HG03108 (cell line): Measurements from ENCODE around the gene PPP1R26.
"Not testable (repeated sequence)": the region's sequence is repeated elsewhere in the genome, so short reads cannot be mapped to it uniquely, and the experiment has no call there.

Experiments
- ATAC-seq: cut with Tn5 transposase; IDR thresholded peaks from one replicate; pipeline ENCODE4 v1.9.1; 2021; ENCODE audit warnings: moderate library complexity; ENCODE audit not compliant: unreplicated experiment

Gene PPP1R26

DNA sequence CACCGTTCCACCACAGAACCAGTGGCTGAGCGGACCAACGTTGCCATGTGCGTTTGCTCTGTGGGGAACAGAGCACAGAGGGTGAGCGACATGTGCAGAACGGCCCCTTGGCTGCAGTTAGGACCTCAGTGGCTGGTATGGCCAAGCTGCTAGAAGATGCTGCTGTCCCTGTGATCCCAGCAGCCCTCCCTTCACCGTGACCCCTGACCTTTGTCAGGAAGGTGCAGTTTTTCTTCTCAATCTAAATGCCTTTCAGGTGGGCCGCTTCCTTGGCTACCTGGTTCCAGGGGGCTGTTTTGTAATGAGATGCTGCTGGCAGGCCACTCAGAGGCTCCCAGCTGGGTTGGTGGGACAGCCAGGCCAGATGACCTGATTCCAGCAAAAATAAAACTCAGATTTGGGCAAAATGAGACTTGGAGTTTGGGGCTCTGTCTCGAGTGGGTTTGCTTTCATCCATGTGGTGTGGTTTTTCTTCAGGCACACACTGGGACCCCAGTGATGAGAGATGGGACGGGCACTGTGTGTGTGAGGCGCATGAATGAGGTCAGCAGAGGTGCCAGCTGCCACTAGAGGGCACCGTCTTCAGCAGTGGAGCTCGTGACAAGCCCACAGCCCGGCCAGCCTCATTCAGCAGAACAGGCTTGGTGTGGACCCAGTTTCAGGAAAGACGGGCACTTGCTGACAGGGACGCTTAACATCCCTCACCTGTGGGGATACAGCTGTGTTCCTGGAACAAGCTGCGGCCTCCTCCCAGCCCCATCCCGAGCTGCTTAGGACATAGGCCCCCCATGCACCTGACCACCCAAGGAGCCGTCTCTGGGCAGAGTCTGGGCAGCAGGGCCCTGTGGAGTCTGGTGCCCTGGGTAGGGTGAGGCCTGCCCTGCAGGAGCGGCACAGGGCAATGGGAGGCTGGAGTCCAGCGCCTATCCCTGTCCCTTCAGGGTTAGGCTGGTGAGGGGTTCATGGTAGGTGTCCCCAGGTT is 25.0 kb downstream of the PPP1R26 start:
- no peak for ATAC-seq

DNA sequence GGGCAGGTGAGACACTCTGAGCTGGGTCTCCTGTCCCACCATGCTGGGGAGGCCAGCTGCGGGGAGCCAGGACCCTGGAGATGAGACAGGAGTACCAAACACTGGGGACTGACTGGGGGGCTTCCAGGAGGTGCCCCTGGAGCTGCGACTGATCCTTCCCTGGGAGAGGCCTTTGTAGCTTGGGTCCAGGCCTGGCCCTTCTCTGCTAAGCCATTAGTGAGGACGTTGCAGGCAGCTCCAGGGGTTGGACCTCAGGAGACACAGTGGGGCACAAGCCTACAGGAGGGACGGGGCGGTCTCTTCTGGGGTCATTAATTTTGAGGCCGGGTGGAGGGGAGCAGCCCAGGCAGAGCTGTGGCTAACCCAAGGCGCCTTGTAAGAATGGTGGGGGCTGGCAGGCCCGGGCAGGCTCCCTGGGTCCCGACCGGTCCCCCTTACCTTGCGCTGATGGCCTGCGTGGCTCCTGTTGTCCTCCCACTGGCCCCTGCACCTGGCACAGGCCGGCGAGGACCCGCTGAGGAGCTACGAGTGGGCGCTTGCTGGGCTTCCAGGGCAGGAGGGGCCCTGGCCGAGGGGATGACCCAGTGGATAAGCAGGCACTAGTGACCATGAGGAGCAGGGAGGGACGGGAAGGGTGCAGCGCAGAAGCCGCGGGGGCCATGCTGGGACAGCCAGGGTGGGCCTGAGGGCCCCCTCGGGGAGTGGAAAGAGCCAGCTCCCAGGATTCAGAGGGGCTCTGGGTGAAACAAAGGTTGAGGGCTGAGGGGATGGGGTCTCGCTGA is 26.0 kb downstream of the PPP1R26 start:
- ATAC-seq: no peak

DNA sequence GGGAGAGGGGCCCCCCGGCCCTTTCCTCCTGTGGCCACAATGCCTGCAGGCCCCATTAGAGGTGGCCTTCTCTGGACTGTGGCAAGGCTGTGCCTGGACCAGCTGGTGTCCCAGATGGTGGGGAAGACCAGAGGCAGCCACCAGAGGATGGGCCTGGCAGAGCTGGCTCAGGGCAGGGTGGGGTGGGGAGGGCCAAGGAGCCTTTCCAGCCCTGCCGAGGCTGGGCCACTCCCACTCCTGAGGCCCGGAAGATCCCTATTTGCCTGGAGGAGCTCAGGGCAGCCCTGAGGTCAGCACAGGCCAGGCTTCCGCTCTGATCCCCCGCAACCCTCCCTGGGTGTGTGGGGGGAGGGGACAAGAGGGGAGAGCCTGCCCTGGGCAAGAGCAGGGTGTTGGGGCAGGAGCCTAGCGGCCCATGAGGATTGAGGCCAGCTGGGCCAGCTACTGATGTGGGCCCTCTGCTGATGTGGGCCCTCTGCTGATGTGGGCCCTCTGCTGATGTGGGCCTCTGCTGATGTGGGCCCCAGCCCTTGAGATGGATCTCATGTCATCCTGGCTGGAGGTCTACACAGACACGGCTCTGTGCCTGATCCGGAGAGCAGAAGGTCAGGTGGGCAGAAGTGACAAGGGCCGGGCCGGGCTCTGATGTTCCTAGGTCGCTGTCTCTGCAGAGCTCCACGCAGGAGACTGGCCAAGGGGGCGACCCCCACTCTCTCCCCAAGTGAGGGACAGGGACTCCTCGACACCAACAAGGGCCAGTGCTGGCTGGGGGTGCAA is 26.9 kb downstream of the PPP1R26 start:
- no peak for ATAC-seq

DNA sequence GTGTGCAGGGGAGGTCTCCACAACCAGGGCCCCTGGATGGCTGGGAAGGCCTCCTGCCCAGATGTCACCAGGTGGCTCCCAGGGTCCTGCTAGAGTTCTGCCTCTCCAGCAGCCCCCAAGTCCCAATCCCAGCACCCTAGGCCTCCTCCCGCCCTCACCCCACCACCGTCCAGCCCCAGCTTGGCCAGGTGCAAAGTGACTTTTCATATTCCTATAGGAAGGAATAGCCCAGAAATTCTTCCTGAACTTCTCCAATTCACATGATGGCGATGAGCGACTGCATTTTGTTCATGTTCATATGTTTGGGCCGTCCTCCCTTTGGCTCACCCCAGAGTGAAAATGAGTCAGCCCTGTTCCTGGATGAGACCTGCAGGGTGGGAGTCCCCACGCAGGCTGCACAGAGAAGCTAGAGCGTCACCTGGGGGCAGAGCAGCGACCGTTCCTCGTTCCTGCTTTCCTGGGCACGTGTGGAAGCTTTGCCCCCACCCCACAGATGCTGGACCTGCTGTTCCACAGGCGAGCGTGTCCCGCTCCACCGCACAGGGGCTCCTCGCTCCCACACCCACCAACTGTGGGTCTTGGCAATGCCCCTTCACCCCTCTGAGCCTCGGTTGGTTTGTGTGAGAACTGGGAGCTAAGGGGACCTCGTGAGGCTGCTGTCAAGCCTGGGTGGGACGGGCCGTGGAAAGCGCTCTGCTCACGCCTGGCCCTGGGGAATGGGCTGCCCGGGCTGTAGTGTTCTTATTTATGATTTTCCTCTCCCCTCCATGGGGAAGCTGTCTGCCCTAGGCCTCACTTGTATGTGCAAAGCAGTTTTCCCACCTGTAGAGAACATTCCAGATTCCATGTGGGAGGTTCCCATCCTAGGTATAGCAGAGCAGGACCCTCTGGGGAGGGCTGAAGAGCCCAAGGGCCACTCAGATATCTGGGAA is 27.8 kb downstream of the PPP1R26 start:
- ATAC-seq: no peak

DNA sequence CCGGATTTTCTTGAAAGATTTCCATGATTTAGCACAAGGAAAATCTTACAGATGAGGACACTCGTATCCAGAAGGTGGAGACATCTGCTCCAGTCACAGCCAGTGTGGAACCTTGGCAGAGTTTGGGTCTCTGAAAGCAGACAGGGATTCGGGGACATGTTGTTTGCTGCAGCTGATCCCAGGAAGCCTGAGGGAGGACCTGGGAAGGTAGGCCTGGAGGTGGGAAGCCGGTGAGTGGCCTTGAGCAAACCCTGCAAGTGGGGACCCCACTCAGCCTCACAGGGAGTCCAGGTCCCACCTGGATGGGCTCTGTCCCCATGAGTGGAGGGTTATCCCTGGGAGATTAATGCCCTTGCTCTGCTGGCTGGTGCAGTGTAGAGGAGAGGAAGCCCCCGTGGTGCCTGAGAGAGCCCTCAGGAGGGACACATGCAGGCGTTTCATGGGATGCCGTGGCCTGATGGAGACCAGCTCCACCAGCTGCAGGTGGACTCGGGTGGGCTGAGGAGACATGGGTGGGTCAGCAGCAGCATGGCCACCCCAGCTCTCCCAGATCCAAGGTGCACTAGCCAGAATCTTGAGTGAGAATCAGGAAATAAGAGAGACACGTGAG is 28.7 kb downstream of the PPP1R26 start:
- no peak for ATAC-seq

DNA sequence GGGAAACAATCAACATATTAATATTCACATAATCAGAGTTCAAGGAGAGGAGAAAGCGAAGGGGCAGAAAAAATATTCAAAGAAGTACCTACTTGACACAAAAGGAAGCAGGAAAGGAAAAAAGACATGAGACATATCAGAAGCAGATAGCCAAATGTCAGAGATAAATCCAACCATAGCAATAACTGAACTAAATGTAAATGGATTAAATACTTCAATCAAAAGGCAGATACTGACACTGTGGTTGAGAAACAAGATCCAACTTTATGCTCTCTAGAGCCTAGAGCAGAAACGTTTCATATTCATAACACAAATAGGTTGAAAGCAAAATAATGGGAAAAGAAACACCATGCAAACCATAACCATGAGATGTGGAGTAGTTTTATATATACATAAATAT is 29.9 kb downstream of the PPP1R26 start:
- no peak for ATAC-seq

DNA sequence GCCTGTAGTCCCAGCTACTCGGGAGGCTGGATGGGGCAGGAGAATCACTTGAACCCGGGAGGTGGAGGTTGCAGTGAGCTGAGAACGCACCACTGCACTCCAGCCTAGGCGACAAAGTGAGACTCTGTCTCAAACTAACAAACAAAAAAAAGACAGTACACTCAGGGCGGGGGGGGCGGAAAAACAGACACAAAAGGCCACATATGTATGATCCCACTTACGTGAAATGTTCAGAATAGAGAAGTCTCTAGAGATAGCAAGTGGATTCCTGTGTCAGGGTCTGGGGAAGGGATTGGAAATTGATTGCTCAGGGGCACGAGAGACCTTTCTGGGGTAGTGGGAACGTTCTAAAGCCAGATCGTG is 32.6 kb downstream of the PPP1R26 start:
- ATAC-seq: no peak

DNA sequence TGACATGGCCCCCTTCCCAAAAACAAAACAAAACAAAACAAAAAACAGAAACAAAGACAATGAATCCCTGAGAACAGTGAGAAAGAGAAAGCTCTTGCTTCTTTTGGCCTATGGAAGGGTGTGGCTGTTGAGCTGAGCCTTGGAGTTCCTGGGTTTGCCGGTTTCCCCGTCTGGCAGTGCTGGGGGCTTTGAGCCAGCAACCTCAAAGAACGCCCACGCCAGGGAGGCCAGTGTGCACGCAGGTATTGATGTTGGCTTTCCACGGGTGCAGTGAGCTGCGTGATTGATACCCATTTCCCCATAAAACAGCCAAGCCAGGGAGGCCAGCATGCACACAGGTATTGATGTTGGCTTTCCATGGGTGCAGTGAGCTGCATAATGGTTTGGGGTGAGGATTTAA is 33.3 kb downstream of the PPP1R26 start:
- ATAC-seq: no peak

DNA sequence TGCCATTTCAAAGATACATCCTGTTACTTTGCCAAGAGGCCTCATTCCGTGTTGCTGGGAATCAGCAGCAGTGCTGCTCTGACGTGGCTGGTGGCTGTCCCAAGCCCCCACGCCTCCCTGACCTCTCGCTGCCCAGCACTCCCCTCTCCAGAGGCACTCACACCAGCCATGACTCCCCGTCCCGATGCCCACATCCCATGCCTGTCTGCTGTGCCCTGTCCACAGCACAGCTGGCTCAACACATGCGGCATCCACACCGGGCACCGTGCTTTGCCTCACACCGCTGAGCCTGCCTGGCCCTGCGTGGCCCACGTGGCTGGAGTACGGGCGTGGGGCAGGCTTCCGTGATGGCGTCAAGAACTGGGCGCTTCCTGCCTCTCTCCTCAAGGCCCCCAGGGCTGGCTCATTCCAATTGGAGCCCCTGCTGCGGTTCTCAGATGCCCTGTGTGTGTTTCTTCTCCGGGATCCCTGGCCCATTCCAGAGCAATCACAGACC is 33.8 kb downstream of the PPP1R26 start:
- no peak for ATAC-seq

DNA sequence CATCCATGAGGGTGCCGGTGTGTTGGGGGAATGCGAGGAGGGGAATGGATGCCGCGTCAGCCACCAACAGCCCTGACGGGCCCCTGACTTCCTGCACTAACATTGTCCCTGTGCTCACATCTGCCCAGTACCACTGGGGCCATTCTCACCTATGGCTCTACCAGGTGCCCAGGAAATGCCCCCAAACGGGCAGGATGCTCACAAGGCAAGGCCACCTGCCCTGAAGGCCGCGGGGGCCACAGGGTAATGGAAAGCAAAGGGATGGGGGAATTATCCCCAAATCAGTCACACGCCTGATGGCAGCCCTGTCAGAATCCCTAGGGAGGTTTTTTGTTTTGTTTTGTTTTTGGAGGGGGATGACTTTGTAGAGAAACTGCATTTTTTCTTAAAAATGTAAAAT is 34.3 kb downstream of the PPP1R26 start:
- ATAC-seq: not testable (repeated sequence)

DNA sequence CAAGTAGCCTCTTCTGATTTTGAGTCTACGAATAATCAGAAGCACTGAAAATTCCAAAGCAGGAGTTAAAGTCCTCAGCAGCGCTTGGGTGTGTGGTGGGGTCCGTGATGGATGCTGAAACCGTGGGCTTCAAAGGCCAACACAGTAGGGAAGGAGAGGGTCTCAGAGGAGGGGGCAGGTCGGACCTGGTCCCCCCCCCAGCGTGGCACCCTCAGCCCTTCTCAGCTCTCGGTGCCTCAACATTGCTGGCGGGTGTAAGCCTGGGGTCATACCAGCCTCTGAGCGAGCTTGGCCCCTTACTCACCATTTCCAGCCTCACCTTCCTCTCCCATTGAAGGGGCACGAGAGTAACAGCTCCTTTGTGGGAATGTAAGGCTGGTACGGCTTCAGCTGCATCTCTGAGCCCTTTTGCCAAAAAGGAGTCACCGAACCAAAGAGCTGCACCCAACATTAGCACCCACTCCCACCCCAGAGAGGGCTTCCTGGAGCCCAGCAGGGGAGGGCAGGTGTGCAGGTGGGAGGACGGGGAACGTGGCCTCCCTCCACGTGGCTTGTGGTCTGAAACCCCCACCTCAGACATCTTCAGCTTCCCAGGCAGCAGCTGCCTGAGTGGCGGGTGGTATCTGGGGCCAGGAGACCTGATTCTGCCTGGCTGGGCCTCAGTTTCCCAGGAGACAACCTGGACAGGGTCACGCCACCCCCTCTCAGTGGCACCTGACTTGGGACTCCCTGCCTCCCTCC is 34.9 kb downstream of the PPP1R26 start:
- no peak for ATAC-seq

DNA sequence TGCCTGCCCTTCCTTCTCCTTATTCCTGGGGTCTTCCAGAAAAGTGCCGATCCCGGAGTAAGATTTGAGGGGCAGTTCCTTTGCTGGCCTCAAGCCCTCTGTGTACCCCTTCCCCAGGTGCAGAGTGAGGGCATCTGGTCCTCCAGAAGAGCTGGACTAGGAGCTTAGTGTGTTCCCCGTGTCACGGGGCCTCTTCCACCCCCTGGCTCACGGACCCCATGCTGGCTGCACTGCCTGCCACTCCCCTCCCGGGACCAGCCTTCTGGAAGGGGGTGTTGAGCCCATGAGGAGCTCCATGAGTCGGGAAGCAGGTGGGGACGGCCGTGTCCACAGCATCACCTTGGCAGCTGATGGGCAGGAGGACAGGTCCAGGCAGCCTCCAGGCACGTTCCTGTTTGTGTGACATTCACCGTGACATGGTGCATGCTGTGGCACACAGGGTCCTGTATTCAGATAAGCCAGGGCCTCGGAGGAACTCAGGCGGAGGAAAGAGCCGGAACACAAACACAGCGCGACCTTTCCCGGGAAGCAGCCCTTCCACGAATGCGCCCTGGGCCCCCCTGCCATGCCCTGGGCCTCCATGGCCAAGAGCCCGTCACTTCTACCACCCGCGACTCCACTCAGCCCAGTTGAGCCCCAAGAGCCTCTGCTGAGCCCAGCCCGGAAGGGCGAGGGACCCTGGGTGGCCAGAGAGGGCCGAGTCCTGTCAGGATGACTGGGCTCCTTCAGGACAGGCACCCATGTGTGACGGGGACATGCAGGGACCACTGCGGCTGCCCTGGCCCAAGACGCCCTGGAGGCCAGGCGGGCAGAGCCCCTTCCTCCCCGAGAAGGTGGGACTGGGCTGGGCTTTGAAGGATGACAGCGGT is 35.7 kb downstream of the PPP1R26 start:
- no peak for ATAC-seq

DNA sequence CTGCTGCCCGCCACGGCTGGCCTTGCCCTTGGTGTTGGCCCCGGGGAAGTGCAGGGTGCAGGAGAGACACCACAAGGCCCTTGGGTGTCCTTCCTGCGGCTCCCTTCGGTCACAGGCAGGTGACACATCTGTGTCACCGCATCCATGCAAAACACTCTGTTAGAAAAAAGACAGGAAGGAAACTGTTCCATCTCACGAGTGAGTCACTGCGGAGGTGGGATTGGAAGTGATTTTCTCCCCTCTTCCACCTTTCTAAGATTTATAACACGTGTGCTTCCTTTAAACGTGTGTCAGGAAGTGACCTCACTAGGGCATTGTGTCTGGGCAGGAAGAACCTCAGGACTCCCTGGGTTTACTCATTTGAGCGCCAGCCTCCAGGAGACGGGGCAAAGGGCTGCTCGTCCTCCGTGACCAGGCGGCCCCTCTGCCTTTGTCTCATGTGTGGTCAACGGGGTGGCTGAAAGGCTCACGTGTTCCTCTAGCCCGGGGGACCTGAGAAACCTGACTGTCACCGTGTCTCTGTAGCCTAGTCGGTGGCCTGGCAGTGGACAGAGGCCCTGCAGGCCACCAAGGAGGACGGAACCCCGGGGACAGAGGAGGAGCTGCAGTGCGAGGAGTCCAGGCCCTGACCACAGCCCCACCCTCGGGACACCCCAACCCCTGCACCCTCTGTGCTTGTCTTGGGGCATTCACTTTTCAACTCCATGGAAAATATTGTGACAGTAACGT is 36.7 kb downstream of the PPP1R26 start:
- no peak for ATAC-seq

DNA sequence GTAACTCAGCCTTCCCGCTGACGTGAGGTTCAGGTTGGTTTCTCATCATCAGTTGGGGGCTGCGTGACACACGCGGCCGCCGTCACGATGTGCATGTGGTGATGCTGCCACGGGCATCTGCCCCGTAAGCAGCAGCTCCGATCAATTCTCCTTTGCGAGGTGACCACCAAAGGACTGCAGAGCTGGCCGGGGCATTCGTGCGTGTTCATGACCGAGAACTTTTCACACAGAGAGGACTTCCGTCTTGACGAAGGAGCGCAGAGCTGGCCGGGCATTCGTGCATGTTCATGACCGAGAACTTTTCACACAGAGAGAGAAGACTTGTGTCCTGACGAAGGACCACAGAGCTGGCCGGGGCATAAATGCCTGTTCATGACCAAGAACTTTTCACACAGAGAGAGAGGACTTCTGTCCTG is 37.8 kb downstream of the PPP1R26 start:
- ATAC-seq: no peak

DNA sequence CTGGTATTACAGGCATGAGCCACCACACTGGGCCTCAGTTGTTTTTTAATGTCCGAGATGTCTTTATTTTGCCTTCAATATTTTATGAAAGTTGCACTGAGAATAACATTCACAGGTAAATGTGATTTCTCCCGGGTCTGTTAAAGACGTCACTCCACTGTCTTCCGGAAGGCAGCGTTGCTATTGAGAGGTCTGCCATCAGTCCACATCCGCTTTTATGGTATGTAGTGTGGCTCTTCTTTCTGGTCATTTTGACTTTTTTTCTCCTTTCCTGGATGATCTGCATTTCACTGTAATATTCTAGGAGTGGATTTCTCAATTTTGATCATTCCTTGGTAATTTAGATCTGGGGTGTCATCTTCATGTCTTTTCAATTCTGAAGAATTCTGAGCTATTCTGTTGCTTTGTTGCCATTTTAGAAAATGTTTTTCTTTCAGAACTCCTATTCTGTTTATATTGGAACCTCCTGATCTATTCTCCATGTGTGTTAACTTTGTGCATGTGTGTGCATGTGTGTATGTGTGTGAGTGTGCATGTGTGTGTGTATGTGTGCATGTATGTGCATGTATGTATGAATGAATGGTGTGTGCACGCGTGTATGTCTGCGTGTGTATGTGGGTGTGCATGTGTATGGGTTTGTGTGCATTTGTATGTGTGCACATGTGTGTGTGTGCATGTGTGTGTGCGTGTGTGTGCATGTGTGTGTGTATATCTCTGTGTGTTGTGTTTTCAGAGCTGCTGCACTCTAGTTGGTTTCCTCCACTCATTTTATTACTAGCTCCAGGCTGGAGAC is 39.8 kb downstream of the PPP1R26 start:
- ATAC-seq: no peak

DNA sequence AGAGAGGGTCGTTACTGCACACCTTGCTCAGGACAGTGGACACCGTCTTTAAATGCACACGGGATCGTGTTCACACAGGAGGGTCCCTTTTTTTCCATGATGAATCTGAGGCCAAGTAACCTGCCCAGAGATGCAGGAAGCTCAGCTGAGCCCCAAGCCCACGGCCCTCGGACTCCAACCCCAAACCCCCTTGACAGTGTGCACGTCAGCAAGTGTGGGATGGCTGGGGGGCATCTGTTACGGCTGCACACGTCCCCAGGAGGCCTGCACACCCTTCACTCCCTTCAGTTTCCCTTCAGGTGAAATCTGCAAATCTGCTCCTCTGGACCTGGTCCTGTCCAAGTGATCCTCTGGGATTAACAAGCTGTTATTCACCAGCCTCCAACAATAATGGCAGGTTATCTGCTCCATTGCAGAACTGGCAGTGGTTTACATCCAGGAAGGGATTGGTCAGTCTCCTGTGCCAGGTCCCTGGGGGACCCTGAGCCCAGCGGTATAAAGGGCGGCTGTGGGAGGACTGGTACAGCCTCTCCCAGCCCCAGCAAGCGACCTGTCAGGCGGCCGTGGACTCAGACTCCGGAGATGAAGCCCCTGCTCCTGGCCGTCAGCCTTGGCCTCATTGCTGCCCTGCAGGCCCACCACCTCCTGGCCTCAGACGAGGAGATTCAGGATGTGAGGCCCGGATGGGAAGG is 41.5 kb downstream of the PPP1R26 start, which contains the start of gene LCN1:
Gene LCN1, plus strand, starts transcription at position 525 of the 692 bp plus-strand sequence. Its CDS starts 58 bp downstream, at position 583.
- no peak for ATAC-seq
